PC-9 (cell line): ENCODE measurements around the gene ITPKC.

ENCODE experiments used
- EZH2 ChIP-seq: fragments of 200-600 bp; sonication (generic); IDR thresholded peaks from 2 replicates; pipeline ENCODE4 v1.8.0; 2017; ENCODE audit warnings: antibody characterized with exemption, low read depth
- TF ChIP-seq, protein P1 (sequence below): fragments of 200-600 bp; sonication (generic); conservative IDR thresholded peaks from 2 replicates; pipeline ENCODE4 v1.6.1; 2017; ENCODE audit warnings: mixed run types, antibody characterized with exemption, mild to moderate bottlenecking, moderate library complexity

DNA sequence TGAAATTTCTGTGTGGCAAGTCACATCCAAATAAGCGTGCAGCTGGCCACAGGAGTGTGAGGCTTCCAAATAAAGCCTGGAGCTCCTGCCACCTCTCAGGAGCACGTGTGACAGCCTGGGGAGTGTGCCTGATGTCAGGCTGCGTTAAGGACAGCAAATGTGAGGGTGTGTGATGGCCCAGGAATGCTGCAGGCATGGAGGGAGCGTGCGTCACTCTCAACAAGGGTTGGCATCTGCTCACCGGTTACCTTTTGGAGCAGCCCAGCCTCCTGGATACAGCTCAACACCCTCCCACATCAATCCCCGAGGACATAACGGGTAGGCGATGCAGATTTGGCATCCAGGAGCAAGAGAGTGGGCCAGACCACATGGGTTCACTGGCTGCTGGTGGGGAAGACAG lies 45.5 kb upstream of the ITPKC start:
- no peak for TF ChIP-seq EZH2
- TF ChIP-seq, protein P1, sequence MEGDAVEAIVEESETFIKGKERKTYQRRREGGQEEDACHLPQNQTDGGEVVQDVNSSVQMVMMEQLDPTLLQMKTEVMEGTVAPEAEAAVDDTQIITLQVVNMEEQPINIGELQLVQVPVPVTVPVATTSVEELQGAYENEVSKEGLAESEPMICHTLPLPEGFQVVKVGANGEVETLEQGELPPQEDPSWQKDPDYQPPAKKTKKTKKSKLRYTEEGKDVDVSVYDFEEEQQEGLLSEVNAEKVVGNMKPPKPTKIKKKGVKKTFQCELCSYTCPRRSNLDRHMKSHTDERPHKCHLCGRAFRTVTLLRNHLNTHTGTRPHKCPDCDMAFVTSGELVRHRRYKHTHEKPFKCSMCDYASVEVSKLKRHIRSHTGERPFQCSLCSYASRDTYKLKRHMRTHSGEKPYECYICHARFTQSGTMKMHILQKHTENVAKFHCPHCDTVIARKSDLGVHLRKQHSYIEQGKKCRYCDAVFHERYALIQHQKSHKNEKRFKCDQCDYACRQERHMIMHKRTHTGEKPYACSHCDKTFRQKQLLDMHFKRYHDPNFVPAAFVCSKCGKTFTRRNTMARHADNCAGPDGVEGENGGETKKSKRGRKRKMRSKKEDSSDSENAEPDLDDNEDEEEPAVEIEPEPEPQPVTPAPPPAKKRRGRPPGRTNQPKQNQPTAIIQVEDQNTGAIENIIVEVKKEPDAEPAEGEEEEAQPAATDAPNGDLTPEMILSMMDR = no peak
